RPMI7951 (cell line): ENCODE data around the gene ASAH2. TPM values are rescaled to one million over a fixed set of nuclear protein-coding genes. Genes with fewer than 3 reads are reported as not detected.
A peak's percentile ranks its signal among the peaks of the same experiment; 100 is the strongest.
"Not testable (repeated sequence)": the region's sequence is repeated elsewhere in the genome, so short reads cannot be mapped to it uniquely, and the experiment has no call there.

ENCODE experiments used
- DNase-seq: peaks from one replicate; pipeline ENCODE4 v3.0.0-alpha.2; 2012; ENCODE audit warnings: low read depth
- total RNA-seq: library from RNA; depleted of rRNA; stranded (reverse); fragments of >200 nt; shearing (Covaris generic); gene quantifications from 2 replicates; pipeline ENCODE4 v1.2.3, GENCODE V29; 2014; rRNA removed

The ASAH2 gene
- 0.39 and 0.84 TPM in 2 replicates for total RNA-seq

DNA sequence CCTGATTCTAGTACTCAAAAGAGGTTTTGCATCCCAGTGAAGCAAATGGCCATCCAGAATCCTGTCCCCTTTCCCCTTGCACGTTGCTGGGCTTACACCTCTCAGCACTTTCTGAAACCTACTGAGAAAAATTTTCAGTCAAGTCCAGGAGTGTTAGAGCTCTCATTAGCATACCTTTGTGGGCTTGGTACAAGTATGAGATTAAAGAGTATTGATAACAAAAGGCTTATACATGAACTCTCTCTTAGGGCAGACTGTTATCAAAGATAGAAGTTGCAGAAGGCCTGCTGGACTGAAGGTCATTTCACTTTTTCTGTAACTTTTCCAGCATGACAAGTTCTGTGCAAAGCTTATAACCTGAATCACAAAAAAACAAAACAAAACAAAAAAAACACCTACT lies at the start of gene ASAH2:
Gene ASAH2 (minus strand): TSS at position 123 of the 400 bp plus-strand sequence. CDS start 2,906 bp downstream, outside the sequence.
- DNase-seq: no peak

DNA sequence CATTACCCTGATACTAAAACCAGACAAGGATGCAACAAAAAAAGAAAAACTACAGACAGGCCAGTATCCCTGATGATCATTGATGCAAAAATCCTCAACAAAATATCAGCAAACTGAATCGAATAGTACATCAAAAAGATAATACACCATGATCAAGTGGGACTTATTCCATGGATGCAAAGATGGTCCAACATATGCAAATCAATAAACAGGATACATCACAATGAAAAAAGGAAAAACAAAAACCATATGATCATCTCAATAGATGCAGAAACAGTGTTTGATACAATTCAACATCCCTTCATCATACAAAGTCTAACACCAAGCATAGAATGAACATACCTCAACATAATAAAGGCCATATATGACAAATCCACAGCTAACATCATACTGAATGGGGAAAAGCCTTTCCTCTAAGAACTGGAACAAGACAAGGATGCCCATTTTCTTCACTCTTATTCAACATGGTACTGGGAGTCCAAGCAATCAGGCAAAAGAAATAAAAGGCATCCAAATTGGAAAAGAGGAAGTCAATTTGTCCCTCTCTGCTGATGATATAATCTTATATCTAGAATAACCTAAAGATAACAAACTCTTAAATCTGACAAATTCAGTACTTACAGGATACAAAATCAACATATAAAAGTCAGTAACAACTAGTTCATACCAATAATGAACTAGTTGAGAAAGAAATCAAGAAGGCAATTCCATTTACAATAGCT lies 48.8 kb upstream of the ASAH2 start:
- no peak for DNase-seq

DNA sequence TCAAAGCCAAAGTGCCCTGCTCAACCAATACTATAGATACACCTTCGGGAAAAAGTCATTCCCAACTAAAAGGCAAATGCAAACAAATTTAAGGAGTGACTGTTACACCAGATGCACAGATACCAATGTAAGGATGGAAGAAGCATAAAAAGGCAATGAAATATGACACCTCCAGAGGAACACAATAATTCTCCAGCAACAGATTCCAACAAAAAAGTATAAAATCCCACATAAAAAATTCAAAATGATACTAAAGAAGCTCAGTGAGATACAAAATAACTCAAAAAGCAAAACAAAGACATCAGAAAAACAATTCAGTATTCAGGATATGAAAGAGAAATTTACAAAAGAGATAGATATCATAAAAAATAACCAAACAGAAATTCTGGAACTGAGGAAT lies 44.1 kb upstream of the ASAH2 start:
- no peak for DNase-seq

DNA sequence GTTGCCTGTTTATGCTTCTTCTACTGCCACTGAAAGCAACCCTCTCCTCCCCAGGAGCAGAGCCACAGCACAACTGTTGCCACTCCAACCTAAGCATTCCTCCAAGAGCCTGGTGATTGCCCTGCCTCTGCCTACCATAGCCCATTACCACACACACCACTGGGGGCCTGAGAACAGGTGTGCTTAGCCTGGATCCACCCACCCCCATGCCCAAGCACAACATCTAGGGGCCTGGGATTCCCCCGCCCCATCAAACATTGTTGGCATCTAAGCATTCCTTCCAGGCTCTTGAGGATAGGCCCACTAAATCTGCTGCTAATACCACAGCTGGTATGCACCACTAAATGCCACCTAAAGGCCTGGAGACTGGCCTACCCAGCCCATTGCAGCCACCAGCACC lies 43.3 kb upstream of the ASAH2 start:
- no peak for DNase-seq

DNA sequence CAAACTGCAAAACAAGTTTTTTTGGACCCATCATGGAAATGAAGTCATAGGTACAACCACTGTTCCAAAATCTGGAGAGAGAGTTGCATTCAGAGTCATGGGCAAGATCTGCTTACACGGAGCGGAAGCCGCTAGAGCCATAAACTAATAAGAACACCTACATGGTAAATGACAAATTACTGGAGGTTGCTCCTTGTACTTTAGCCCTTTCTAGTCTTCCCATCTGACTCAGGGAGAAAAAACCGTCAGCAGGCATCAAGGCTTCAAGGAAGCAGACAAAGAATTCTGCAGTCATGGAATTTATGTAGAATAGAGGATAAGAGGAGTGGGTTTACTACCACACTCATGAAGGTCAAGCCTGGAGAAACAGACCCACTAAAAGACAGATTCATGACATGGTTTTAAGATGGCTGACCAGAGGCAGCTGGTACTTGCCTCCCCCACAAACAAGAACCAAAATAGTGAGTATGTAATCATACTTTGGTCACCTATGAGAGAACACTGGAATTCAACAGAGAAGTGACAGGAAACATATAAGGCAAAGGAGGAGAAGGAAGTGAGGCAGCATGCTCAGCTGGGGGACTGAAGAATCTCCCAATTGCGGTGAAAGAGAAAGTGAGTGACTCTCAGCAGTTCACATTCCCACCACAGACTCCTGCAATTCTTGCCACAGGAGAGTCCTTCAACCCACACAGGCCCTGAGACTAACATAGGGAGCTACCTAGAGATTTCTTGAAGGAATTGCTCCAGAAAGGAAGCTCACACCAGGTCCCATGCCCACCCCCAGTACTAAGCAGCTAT lies 42.4 kb upstream of the ASAH2 start:
- DNase-seq: peak; percentile 22

DNA sequence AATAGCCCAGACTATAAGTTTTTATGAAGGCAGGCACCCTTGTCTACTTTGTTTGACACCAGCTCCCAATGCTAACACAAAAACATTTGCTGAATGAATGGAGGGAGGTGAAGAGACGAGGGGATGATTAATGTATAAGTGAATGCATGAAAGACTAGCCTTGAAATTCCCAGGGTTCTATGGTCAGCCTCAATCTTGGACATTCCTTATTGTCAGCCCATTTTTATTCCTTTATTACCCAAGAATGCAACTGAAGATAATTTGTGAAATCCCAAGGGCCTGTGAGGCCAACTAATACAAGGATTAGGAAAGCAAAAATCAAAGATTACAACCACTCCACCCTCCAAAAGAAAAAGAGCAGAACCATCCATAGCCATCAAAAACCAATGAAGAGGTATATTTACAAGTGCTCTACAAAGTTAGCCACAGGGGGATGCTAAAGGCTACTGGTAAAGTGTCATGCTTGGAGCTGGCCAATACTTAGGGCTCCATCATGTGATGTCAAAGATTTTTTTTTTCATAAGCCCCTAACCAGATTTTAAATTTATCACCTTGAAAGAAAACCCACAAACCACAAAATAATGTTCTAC lies 40.0 kb upstream of the ASAH2 start:
- peak; percentile 15 for DNase-seq

DNA sequence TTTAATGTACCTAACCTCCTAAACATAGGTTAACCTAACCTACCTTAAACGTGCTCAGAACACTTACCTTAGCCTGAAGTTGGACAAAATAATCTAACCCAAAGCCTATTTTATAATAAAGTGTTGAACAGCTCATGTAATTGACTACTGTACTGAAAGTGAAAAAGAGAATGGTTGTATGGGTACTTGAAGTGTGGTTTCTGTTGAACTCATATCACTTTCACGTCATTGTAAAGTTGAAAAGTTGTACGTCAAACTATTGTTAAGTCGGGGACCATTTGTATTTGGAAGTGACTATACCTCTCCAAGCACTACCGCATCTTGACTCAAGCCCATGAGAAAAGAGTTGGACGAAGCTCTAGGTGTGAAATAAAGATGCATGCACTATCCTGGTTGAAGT lies 37.9 kb upstream of the ASAH2 start:
- no peak for DNase-seq

DNA sequence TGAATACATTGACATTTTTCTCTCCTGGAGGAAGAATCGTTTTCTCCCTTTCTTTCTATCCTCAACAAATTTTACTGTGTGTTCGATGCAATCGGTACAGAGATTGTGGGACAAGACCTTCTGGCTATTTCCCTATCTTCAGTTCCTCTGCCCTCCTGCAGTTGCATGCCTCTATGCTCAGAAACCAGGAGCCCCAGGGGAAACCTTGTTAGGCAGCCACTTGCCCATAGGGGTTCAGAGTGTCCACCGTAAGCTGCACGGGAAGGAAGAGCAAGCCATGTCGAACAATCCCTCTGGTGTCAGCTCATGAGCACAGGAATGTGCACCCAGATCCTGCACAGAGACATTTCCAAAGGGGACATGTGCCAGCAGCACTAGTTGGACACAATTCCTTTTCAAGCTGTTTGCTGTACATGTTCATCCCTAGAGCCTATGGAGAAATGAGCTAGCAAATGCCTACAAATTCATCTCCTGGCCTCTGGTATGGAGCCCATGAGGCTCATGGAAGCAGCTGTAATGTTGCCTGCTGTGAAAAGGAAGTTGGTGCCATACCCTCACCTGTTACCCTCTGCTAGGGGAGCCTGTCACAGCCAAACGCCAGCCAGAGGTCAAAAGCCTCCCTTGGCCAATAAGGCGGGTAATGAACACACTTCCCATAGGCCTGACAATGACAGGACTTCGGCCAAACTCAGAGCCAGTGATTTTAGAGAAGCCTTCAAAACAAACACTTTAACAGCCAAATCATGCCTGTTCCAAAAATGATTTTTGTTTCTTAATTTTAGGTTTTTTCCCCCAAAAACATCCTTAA lies 35.9 kb upstream of the ASAH2 start:
- no peak for DNase-seq

DNA sequence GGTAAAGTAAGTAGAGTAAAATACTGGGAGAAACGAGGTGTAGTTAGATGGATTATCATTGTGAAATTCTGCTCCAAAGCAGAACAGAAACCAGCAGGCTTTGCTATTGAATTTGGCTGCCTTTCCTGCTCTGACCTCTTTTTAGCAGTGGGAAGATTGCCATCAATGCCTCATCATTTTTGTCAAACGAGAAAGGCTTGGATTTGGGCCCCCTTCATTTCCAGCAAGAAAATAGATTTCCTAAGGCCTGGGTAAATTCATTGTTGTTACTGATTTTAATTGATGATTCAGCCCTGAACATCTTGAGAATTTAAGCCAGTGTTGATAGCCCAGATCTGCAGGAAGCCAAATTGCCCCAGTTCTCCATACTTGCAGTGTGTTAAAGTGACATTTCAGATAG lies 35.2 kb upstream of the ASAH2 start:
- DNase-seq: no peak

DNA sequence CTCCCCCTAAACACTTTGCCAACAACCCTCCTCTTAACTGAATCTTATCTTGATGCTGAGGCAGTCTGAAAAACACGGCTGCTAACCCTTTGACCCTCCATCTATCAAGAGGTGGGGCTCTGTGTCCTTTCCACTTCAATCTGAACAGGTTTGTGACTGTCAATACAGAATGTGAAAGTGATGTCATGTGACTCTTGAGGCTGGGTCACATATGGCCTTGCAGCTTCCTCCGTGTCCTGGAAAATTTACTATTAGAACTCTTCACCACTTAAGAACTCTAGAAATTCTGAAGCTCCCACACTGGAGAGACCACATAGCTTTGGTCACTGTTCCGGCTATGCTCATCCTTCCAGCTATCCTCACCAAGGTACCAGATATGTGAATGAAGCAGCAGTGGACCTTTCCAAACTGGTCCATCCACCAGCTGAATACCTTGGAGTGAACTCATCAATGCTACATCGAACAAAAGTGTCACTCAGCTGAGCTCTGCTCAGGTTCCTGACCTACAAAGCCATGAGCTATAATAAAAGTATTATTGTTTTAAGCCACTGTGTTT lies 30.7 kb upstream of the ASAH2 start:
- no peak for DNase-seq

DNA sequence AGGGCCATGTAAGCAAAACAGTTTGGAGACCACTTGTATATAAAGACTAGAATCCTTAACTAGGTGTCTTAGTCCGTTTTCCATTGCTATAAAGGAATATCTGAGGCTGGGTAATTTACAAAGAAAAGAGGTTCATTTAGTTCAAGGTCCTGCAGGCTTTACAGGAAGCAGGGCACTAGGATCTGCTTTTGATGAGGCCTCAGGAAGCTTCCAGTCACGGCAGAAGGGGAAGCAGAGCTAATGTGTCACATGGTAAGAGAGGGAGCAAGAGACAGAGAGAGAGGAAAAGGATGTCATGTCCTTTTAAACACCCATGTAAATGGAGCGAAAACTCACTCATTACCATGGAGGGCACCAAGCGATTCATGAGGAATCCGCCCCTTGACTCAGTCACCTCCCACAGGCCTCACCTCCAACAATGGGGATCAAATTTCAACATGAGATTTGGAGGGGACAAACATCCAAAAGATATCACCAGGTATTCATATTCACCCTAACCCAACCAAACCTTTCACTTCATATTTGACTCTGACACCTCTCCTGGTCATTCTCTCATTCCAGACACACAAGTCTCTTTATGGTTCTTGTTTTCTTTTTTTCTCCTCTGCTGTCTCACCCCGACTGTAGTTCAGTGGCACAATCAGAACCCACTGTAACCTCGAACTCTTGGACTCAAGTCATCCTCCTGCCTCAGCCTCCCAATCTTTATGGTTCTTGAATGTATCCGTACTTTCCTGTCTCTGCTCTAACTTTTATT lies 30.1 kb upstream of the ASAH2 start:
- DNase-seq: no peak

DNA sequence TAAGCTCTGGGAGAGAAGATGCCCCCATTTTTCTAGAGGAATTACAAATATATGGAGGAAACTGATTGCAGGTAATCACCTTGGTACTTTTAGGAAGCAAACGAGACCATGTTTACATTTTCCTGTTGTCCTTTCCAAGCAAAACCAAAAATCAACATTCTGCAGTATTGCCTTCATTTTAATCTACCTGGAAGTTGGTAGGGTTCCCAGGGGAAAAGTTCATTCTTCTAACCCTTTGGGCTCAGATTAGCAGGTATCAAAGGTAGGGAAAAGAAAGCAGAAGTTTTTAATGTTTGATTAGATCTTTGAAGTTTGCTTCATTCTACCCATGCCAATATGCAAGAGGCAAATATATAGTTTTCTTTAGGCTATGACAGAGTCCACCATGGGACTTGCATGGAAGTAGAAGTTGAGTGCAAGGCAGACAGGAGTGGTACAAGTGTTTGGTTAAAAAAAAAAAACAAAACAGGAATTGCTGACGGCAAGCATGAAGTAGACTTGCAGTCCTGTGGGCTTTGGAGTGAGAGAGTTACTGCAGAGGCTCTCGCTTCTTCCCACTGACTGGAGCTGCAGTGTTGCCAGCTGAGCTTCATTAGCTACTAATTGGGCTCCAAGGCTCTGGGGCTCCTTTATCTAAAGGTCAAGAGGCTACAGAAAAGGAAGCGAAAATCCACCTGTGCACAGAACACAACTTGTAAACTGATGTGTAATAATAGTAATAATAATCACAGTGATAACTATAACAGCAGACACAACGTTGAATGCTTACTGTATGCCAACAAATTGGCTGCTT lies 28.9 kb upstream of the ASAH2 start:
- DNase-seq: no peak

DNA sequence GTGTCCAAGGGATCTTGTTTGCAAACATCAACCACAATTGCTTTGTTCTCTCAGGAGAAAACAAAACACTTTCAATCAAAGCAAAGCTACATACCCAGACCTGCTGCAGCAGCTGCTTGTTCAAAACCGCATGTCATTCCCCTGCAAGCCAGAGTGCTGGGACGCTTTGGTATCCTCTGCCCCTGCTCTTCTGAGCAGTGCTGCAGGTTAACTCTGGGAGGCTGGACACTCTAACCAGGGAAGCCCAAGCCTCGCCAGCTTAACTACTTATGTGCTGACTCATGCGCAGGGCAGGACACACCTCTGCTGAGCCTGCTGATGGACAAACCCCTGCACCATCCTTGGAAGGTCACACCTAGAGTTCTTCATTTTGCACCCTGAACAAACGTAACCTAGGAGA lies 28.2 kb upstream of the ASAH2 start:
- DNase-seq: no peak

DNA sequence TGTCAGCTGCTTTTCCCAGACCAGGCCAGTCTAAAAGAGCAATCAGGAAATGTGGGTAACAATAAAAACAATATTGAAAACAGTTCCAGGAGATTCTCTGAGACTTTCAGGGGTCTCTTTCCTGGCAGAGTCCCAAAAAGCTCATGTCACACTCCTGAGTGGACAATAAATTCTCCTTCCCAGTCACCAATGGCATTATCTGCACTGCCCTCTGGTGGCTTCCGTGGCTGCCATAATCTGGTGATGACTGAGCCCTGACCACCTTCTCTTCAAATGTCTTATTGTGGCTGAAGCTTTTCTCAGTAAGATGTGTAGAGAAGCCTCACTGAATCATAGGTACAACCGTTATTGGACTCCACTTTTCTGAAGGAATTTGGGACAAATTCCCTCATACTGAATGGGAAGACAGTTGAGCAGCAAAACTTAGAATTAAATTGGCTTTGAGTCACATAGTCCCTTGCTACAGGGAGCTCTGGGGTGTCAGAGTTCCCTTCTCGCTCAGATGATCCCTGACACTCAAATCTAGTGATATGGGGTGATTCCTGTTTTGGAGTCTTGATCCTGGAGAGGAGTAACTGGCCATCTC lies 24.4 kb upstream of the ASAH2 start:
- peak; percentile 24 for DNase-seq

DNA sequence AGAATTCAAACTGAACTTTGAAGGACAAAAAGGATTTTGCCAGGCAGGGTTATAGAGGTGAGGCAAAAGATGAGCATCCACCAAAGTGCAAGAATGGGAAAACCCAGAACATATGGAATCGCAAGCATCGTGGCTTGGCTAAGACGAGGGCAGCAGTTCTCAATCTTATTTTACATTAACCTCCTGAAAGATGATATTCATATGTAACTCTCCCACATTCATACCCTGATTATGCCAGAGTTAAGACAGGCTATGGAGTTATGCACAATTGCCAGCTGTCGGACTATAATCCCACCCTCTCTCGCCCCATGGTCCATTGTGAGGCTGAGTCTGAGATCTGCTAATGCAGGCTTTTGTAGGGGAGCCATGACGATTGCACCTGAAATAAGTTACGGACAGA lies 21.2 kb upstream of the ASAH2 start:
- no peak for DNase-seq

DNA sequence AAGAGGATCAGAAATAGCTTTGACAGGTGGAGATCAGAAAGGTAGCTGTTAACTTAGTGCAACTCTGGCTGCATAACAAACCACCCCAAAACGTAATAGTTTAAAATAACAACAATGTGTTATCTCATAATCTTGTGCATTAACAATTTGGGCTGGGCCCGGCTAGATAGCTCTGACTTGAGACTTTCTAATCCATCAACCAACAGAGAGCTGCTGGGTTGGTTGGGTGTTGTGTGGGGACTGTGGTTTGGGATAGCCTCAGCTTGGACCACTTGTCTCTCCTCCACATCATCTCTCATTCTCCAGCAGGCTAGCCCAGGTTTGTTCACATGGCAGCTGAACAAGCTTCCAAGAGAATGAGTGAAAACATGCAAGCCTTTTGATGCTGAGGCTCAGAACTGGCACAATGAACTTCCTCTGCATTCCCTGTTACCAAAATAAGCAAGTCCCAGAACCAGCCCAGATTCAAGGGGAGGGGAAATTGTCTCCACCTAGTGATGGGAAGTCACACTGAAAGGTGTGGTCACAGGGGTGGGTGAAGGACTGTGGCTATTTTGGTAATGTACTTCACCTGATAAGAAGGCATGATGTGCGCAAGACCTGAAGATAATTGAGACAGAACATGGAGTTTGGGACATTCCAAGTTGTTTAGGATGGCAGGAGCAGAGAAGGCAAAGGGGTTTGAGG lies 20.4 kb upstream of the ASAH2 start:
- DNase-seq: no peak

DNA sequence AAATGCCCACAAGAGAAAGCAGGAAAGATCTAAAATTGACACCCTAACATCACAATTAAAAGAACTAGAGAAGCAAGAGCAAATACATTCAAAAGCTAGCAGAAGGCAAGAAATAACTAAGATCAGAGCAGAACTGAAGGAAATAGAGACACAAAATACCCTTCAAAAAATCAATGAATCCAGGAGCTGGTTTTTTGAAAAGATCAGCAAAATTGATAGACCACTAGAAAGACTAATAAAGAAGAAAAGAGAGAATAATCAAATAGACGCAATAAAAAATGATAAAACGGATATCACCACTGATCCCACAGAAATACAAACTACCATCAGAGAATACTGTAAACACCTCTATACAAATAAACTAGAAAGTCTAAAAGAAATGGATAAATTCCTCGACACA lies 16.6 kb upstream of the ASAH2 start:
- not testable (repeated sequence) for DNase-seq

DNA sequence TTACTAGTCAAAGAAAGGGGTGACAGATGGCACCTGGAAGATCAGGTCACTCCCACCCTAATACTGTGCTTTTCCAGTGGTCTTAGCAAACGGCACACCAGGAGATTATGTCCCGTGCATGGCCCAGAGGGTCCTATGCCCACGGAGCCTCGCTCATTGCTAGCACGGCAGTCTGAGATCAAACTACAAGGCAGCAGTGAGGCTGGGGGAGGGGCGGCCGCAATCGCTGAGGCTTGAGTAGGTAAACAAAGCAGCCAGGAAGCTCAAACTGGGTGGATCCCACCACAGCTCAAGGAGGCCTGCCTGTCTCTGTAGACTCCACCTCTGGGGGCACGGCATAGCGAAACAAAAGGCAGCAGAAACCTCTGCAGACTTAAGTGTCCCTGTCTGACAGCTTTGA lies 11.3 kb upstream of the ASAH2 start:
- DNase-seq: not testable (repeated sequence)

DNA sequence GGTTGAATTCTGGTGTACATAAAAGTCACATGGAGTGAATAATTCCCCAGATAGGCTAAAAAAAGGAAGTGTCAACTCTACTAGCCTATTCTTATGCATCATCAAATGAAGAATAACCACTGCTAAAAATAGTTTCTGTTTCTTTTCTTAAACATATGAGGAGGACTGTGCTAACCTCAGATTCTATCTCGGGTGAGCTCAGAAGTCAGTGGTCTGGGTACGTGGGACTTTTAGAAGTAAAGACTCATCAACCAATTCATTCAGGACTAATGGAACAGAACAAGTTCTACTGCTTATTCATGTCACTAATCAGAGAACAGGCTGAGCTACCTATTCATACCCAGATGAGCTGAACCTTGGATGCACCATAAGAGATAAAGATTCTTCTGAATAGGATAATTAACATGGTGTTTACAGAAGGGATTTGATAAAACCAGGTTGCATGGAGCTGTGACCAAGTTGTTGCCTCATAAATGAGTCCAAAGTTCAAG lies 9.5 kb upstream of the ASAH2 start:
- peak; percentile 35 for DNase-seq
